ENCODE data around the gene CYP3A4. TPM values are rescaled to one million over a fixed set of nuclear protein-coding genes. Genes with fewer than 3 reads are reported as not detected.

The CYP3A4 gene
- total and polyA plus RNA-seq, 7 donors, result 0.25 to 3.6 (median 0.69) TPM; not detected in 4

DNA sequence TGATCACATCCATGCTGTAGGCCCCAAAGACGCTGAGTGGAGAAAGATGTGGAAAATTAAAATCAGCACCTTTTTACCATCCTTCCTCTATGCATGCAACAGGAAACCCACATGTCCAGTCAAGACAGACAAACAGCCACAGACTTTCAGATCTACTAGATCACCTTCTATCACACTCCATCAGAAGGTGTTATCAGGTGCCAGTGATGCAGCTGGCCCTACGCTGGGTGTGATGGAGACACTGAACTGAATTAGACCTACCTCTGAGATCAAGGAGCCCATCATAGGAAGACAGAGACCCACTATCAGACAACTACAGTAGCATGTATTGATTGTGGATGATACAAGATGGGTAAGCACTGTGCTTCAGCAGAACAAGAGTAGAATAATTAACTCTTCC lies 15.5 kb downstream of the CYP3A4 start:
- Histone ChIP-seq H3K4me3 (no peak overlapping the region), H3K9me3 (peaks cover 0 to 3% (median 0%) of the 10 kb centered on the region in 4 donors), H3K27ac (no peak overlapping the region), H3K27me3 (no peaks in the 10 kb centered on the region), H3K36me3 (no peaks in the 10 kb centered on the region), H3K4me1 (no peaks in the 10 kb centered on the region)
- intact Hi-C loops (cut with DNase I), result no loop called here
- TF ChIP-seq, protein P1, sequence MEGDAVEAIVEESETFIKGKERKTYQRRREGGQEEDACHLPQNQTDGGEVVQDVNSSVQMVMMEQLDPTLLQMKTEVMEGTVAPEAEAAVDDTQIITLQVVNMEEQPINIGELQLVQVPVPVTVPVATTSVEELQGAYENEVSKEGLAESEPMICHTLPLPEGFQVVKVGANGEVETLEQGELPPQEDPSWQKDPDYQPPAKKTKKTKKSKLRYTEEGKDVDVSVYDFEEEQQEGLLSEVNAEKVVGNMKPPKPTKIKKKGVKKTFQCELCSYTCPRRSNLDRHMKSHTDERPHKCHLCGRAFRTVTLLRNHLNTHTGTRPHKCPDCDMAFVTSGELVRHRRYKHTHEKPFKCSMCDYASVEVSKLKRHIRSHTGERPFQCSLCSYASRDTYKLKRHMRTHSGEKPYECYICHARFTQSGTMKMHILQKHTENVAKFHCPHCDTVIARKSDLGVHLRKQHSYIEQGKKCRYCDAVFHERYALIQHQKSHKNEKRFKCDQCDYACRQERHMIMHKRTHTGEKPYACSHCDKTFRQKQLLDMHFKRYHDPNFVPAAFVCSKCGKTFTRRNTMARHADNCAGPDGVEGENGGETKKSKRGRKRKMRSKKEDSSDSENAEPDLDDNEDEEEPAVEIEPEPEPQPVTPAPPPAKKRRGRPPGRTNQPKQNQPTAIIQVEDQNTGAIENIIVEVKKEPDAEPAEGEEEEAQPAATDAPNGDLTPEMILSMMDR (IDR thresholded peaks at IDR 0.05), result no peak
- TF ChIP-seq POLR2A (IDR thresholded peaks at IDR 0.05) (no peak), POLR2AphosphoS5 (IDR thresholded peaks at IDR 0.05) (no peak), EP300 (IDR thresholded peaks at IDR 0.05) (no peak)
- DNase-seq, result no peak
- WGBS, 2 donors, result 89 to 94% methylated on average over 2 of the region's 2 CpGs

DNA sequence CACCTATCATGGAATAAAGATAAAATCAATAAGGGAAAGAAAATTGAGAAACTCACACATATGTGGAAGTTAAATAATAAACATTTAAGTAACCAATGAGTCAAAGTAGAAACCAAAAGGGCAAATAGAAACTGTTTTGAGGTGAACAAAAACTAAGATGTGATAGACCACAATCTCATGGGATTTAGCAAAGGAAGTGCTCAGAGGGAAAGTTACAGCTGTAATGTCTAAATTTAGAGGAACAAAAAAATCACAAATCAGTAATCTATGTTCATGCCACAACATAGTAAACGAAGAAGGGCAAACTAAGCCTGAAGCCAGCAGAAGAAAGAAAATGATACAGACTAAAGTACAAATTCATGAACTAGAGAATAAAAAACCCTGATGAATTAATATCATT lies 16.3 kb downstream of the CYP3A4 start:
- H3K9me3 ChIP-seq, result peaks cover 0 to 3% (median 0%) of the 10 kb centered on the region in 4 donors
- no peaks in the 10 kb centered on the region for H3K36me3 ChIP-seq
- intact Hi-C loops (cut with DNase I), result no loop called here
- no peak for DNase-seq
- no peaks in the 10 kb centered on the region for H3K27me3 ChIP-seq
- no peaks in the 10 kb centered on the region for H3K4me1 ChIP-seq
- no peak overlapping the region for H3K4me3 ChIP-seq
- no peak overlapping the region for H3K27ac ChIP-seq
- WGBS, 2 donors, result 49 to 79% methylated on average over 1 of the region's 1 CpG
- TF ChIP-seq, protein P1 (IDR thresholded peaks at IDR 0.05), result no peak
- TF ChIP-seq POLR2AphosphoS5 (IDR thresholded peaks at IDR 0.05), result no peak
- no peak for TF ChIP-seq POLR2A (IDR thresholded peaks at IDR 0.05)
- TF ChIP-seq EP300 (IDR thresholded peaks at IDR 0.05), result no peak

DNA sequence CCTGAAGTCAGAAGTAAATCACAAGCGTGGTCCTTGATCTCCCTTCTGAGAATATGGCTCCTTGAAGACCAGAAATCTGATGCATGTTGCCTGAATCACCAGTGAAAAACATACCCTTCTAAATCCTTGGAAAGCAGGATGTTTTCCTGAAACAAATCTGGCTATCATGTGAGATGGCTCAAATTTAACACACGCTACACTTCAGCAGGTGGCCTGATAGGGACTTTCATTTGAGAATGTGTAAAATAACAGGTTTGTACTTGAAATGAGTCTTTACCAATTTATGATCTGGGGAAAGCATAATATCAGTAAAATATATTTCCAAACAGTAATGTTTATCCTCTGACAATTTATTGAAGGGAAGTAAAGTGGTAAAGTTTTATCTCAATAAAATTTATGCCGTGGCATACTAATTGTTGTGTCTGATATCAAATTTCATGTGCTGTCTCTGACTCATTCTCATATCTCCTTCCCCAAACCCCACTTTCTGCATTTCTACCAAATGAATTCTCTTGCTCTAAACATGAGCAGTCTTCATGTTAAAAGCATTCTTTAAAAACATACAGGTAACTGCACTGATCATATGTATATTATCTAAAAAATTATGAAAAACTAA lies 17.4 kb downstream of the CYP3A4 start:
- peaks cover 0 to 3% (median 0%) of the 10 kb centered on the region in 4 donors for H3K9me3 ChIP-seq
- H3K4me1 ChIP-seq, result no peaks in the 10 kb centered on the region
- intact Hi-C loops (cut with DNase I), result no loop called here
- no peak for DNase-seq
- no peaks in the 10 kb centered on the region for H3K36me3 ChIP-seq
- H3K27ac ChIP-seq, result no peak overlapping the region
- H3K4me3 ChIP-seq, result no peak overlapping the region
- TF ChIP-seq EP300 (IDR thresholded peaks at IDR 0.05) (no peak), POLR2AphosphoS5 (IDR thresholded peaks at IDR 0.05) (no peak), POLR2A (IDR thresholded peaks at IDR 0.05) (no peak)
- TF ChIP-seq, protein P1 (IDR thresholded peaks at IDR 0.05), result no peak
- no peaks in the 10 kb centered on the region for H3K27me3 ChIP-seq
- 72 to 85% methylated on average over 3 of the region's 3 CpGs for WGBS, 2 donors

DNA sequence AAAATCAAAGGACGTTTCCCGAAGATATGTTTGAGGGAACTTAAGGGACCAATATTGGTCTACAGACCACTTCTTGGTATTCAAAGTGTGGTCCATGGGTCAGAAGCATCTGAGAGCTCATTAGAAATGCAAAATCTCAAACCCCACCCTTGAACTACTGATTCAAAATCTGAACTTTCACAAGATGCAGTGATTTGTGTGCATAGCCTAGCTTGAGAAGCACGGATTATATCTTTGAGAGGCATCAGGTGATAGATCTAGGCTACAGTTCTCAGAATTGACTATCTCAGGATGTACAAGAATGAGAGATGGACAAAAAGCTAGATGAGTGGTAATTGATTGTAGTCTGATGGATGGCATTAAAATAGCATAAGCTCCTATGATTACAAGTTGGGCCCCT lies 19.5 kb downstream of the CYP3A4 start:
- no peaks in the 10 kb centered on the region for H3K36me3 ChIP-seq
- DNase-seq, result no peak
- no peaks in the 10 kb centered on the region for H3K4me1 ChIP-seq
- no peak overlapping the region for H3K27ac ChIP-seq
- no peaks in the 10 kb centered on the region for H3K27me3 ChIP-seq
- intact Hi-C loops (cut with DNase I), result no loop called here
- H3K4me3 ChIP-seq, result no peak overlapping the region
- TF ChIP-seq POLR2AphosphoS5 (IDR thresholded peaks at IDR 0.05), result no peak
- WGBS, 2 donors, result 87 to 92% methylated on average over 3 of the region's 3 CpGs
- no peaks in the 10 kb centered on the region for H3K9me3 ChIP-seq

DNA sequence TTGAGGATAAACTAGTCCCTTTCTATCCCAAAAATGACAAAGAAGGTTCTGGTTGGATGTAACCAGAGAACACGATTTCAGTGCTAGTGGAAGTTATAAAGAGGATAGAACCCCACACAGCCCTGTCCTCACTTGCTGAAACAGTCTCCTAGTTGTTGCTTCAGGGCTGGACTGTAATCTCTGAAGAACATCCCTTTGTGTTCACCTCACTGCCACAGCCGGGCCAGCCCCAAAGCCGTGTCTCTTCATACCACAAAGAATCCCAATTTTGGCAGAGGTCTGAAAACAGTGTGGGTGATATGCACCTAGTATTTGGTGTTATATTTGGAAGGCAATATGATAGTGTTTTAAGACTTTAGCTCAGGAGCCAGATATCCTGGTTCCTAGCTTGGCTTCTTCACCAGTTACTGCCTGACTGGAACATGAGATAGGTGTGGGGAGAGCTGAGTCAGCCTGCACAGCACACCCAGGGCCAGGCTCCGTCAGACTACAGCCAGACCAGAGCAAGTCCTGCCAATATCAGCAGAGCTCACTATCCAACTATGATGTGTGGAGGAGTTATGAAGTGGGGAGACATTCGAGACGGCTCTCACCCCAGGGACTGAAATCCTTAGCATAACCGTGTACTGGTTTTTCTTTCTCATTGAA lies 21.2 kb downstream of the CYP3A4 start:
- Histone ChIP-seq H3K27me3 (no peaks in the 10 kb centered on the region), H3K36me3 (no peaks in the 10 kb centered on the region), H3K4me1 (no peaks in the 10 kb centered on the region), H3K27ac (no peak overlapping the region), H3K4me3 (no peak overlapping the region), H3K9me3 (no peaks in the 10 kb centered on the region)
- intact Hi-C loops (cut with DNase I), result no loop called here
- 85 to 92% methylated on average over 7 of the region's 7 CpGs for WGBS, 2 donors
- no peak for DNase-seq
- TF ChIP-seq POLR2AphosphoS5 (IDR thresholded peaks at IDR 0.05), result no peak
- TF ChIP-seq EP300 (IDR thresholded peaks at IDR 0.05), result no peak
- TF ChIP-seq POLR2A (IDR thresholded peaks at IDR 0.05), result no peak
- TF ChIP-seq, protein P1 (IDR thresholded peaks at IDR 0.05), result no peak
